Skeletal muscle tissue (tissue), 4 donors: ENCODE data around the gene ZBTB7C. TPM values are rescaled to one million over a fixed set of nuclear protein-coding genes. Genes with fewer than 3 reads are reported as not detected.

Source experiments
- H3K27ac ChIP-seq: one replicate; pipeline ENCODE4 v1.7.0; 2013; ENCODE audit warnings: mild to moderate bottlenecking, low read depth, low read length, inconsistent platforms
- H3K27me3 ChIP-seq, 3 donors: one replicate each; pipeline ENCODE4 v1.7.0; 2013; ENCODE audit warnings: low read length in 3 of 3; ENCODE audit not compliant: control insufficient read depth in 3 of 3, insufficient read depth in 3 of 3
- H3K36me3 ChIP-seq, 3 donors: one replicate each; pipeline ENCODE4 v1.7.0; 2013; ENCODE audit warnings: low read length in 3 of 3; ENCODE audit not compliant: control insufficient read depth in 3 of 3, insufficient read depth in 3 of 3
- H3K4me1 ChIP-seq, 3 donors: one replicate each; pipeline ENCODE4 v1.7.0; 2013; ENCODE audit warnings: low read length in 3 of 3, mild to moderate bottlenecking in 3 of 3; ENCODE audit not compliant: control insufficient read depth in 3 of 3, insufficient read depth in 3 of 3
- H3K4me3 ChIP-seq, 3 donors: one replicate each; pipeline ENCODE4 v1.7.0; 2013; ENCODE audit warnings: low read length in 3 of 3
- H3K9ac ChIP-seq, 3 donors: one replicate each; pipeline ENCODE4 v1.7.0; 2013; ENCODE audit warnings: low read length in 3 of 3, mild to moderate bottlenecking in 3 of 3, moderate library complexity in 2 of 3, low read depth in 1 of 3
- H3K9me3 ChIP-seq, 3 donors: one replicate each; pipeline ENCODE4 v1.7.0; 2013; ENCODE audit warnings: low read length in 3 of 3; ENCODE audit not compliant: control insufficient read depth in 3 of 3
- total RNA-seq: library from RNA; depleted of rRNA; stranded (reverse); fragments of >200 nt; gene quantifications from one replicate; pipeline ENCODE4 v1.2.3, GENCODE V29; 2014
- donor health status: Osteomylitis.

The ZBTB7C gene
- total RNA-seq, 1 donor from 2014 or later = 2.6 TPM

DNA sequence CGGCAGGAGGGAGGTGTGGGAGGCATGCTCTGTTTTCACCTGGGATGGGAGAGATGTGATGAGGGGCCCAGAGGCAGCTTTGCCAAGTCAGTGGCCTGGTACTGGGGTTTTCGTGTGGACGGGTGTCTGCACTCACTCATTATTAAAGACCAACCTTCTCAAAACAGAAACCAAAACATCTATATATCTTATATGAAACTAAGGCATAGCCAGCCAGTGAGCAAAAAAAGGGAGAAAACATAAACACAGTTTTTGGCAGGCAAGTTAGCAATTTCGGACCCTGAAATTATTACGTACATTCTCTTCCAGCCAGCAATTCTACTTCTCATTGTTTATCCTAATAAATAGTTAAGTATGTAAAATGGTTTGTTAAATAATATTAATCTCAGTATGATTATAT lies 297.6 kb downstream of the ZBTB7C start:
- no peaks in the 10 kb centered on the region for H3K9me3 ChIP-seq
- H3K27me3 ChIP-seq = peaks cover 0 to 6% (median 0%) of the 10 kb centered on the region in 3 donors
- H3K36me3 ChIP-seq = no peaks in the 10 kb centered on the region
- H3K4me3 ChIP-seq = no peak overlapping the region
- no peak overlapping the region for H3K27ac ChIP-seq
- H3K9ac ChIP-seq = no peak overlapping the region
- H3K4me1 ChIP-seq = no peaks in the 10 kb centered on the region

- Histone ChIP-seq H3K27ac (no peak overlapping the region), H3K36me3 (no peaks in the 10 kb centered on the region), H3K9me3 (no peaks in the 10 kb centered on the region), H3K9ac (no peak overlapping the region), H3K27me3 (peaks cover 0 to 6% (median 0%) of the 10 kb centered on the region in 3 donors), H3K4me3 (no peak overlapping the region), H3K4me1 (no peaks in the 10 kb centered on the region)
These were observed 298.4 kb downstream of the ZBTB7C start for GRCh38 chr18:48110797-48111196.

- no peaks in the 10 kb centered on the region for H3K36me3 ChIP-seq
- no peak overlapping the region for H3K9ac ChIP-seq
- no peak overlapping the region for H3K4me3 ChIP-seq
- H3K27ac ChIP-seq = no peak overlapping the region
- no peaks in the 10 kb centered on the region for H3K4me1 ChIP-seq
- no peaks in the 10 kb centered on the region for H3K9me3 ChIP-seq
- peaks cover 0 to 6% (median 4%) of the 10 kb centered on the region in 3 donors for H3K27me3 ChIP-seq
These were observed 299.2 kb downstream of the ZBTB7C start for GRCh38 chr18:48109961-48110493.

DNA sequence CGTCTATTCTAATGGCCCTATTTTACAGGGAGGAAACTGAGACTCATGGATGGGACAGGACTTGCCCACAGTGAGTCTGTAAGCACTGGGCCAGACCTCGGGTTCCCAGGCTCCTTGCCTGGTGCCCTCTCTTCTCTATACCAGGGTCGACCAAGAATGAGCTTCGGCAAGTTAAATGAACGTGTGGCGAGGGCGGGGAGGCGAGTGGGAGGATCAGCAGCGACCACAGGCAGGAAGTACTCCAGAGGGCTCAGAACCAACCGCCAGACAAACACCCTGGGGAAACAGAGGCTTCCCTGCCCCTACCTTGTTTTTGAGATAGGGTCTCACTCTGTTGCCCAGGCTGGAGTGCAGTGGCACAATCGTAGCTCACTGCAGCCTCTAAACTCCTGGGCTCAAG lies 301.0 kb downstream of the ZBTB7C start:
- Histone ChIP-seq H3K27ac (no peak overlapping the region), H3K27me3 (peaks cover 0 to 6% (median 6%) of the 10 kb centered on the region in 3 donors), H3K9me3 (no peaks in the 10 kb centered on the region), H3K4me3 (no peak overlapping the region), H3K9ac (no peak overlapping the region), H3K36me3 (no peaks in the 10 kb centered on the region), H3K4me1 (no peaks in the 10 kb centered on the region)

DNA sequence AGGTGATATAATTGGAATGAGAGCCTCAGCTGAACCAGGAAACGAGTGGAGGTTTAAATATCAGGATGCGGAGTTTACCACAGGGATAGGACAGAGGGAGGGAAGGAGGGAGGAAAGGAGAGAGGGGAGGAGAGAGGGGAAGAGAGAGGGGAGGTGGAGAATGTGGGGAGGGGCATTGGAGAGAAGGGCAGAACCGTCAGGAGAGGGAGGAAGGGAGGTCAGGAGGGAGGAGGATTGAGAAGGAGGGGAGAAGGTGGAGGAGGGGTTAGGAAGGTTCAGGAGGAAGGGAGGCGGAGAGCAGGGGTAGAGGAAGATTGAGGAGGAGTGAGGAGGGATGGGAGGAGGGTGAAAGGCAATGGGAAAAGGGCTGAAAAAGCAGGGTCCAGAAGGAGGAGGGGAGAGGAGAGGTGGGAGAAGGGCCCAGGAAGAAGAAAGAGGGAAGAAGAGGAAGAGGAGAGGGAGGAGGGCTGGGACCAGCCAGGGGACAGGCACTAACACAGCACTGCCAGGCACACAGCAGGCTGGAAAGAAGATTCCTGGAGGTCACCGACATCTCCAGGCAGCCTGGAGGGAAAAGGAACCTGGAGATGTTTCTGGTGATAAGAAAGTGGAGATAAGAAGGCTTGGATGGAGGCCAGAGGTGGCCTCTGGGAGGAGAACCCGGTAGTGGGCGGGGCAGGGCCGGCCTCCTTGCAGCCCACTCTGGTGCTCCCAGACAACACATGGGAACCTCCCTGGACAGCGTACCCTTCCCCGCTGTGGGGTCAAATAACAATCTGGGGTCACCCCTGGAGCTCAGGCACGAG lies 302.0 kb downstream of the ZBTB7C start:
- H3K4me1 ChIP-seq = no peaks in the 10 kb centered on the region
- H3K36me3 ChIP-seq = no peaks in the 10 kb centered on the region

GRCh38 chr18:48106498-48106897 lies 302.7 kb downstream of the ZBTB7C start:
- Histone ChIP-seq H3K9ac (no peak overlapping the region), H3K4me1 (no peaks in the 10 kb centered on the region), H3K4me3 (no peak overlapping the region), H3K27ac (no peak overlapping the region), H3K9me3 (no peaks in the 10 kb centered on the region), H3K27me3 (peaks cover 0 to 8% (median 6%) of the 10 kb centered on the region in 3 donors), H3K36me3 (no peaks in the 10 kb centered on the region)

More for the DNA sequence above, 302.0 kb downstream of the ZBTB7C start:
- no peak overlapping the region for H3K9ac ChIP-seq
- no peak overlapping the region for H3K27ac ChIP-seq
- H3K27me3 ChIP-seq = peaks cover 0 to 6% (median 6%) of the 10 kb centered on the region in 3 donors
- no peaks in the 10 kb centered on the region for H3K9me3 ChIP-seq
- H3K4me3 ChIP-seq = no peak overlapping the region

GRCh38 chr18:48105317-48105716 lies 303.9 kb downstream of the ZBTB7C start:
- no peak overlapping the region for H3K9ac ChIP-seq
- no peaks in the 10 kb centered on the region for H3K9me3 ChIP-seq
- H3K4me1 ChIP-seq = no peaks in the 10 kb centered on the region
- no peaks in the 10 kb centered on the region for H3K36me3 ChIP-seq
- H3K4me3 ChIP-seq = no peak overlapping the region
- peaks cover 3 to 9% (median 8%) of the 10 kb centered on the region in 3 donors for H3K27me3 ChIP-seq
- no peak overlapping the region for H3K27ac ChIP-seq

DNA sequence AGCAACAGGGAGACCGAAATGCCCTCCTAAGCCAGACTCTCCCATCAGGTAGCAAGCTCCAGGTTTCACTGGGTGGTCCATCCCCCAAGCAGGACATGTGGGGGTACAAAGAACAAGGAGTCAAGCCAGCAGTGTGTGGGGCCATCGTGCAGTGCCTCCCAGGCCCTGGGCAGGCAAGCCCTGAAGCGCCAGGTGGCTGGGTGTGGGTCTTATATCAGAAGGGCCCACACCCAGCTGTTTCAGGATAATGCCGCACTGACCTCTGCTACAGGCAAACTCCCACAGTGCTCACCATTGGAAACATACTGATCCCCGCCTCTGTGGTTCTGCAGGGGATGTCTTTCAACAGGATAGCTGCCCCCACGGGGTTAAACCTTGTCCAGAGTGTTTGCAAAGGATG lies 304.5 kb downstream of the ZBTB7C start:
- Histone ChIP-seq H3K36me3 (no peaks in the 10 kb centered on the region), H3K9me3 (no peaks in the 10 kb centered on the region), H3K4me1 (no peaks in the 10 kb centered on the region), H3K27ac (no peak overlapping the region), H3K27me3 (peaks cover 3 to 12% (median 8%) of the 10 kb centered on the region in 3 donors), H3K9ac (no peak overlapping the region), H3K4me3 (no peak overlapping the region)

GRCh38 chr18:48100651-48101165 lies 308.5 kb downstream of the ZBTB7C start:
- Histone ChIP-seq H3K9me3 (no peaks in the 10 kb centered on the region), H3K36me3 (no peaks in the 10 kb centered on the region), H3K27me3 (peaks cover 2 to 13% (median 3%) of the 10 kb centered on the region in 3 donors), H3K4me3 (no peak overlapping the region), H3K9ac (no peak overlapping the region), H3K27ac (no peak overlapping the region), H3K4me1 (no peaks in the 10 kb centered on the region)

- H3K9ac ChIP-seq = no peak overlapping the region
- H3K4me3 ChIP-seq = no peak overlapping the region
- no peak overlapping the region for H3K27ac ChIP-seq
- peaks cover 2 to 9% (median 3%) of the 10 kb centered on the region in 3 donors for H3K27me3 ChIP-seq
- H3K9me3 ChIP-seq = no peaks in the 10 kb centered on the region
- H3K36me3 ChIP-seq = no peaks in the 10 kb centered on the region
- no peaks in the 10 kb centered on the region for H3K4me1 ChIP-seq
These were observed 309.0 kb downstream of the ZBTB7C start for GRCh38 chr18:48100165-48100575.
